ENCODE data around the gene ITGB3. TPM values are rescaled to one million over a fixed set of nuclear protein-coding genes. Genes with fewer than 3 reads are reported as not detected.

ITGB3 gene
- total RNA-seq, 1 donor from 2014 or later = 4.1 TPM

DNA sequence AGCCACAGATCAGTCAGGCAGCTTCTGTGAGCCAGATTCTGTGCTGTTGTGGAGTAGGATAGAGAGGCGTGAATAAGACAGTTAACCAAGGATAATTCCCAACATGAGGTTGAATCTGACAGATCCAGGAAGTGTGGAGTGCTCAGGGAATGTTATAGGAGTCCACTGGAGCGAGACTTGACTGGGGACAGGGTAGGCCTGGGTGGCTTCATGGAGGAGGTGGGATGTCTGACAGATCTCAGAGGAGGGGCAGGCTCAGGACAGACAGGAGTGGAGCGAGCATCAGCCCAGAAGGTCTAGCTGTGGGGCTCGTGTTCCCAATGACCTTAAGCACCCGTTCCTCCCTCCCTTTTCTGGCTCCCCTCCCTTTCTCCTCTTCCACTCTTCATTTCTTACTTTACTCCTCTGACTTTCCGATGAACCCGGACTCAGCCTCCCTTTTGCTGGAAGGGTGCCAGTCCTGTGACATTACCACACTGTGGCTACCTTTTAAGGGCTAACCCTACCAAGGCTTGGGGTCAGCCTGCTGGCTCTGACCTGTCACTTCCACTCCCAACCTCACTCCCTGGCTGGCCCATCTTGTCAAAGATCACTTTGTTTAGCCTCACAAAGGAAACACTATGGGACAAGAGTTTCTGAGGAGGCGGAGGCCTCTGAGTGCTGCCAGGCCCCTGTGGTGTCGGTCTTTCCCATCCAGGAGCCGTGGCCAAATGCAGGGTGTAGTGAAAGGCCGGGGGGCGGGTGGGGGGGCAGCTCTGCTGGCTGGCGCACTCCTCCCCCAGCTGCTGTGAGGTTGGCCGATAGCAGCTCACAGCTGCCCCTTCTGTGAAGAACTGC, 41.6 kb downstream of the ITGB3 start:
- DNase-seq (no peak), ATAC-seq (ENCODE audit: low read depth) (no peak)
- ChIA-PET POLR2A (interaction anchor here (0.5 to 1.4 kb wide), 4 partner anchors 28 to 78 kb away, joined by 3 to 8 read pairs (median 3); partner anchors contain the start of genes EFCAB13 and ITGB3), CTCF (interaction anchor here (0.9 kb wide), 1 partner anchor 16 kb away, joined by 3 read pairs; no protein-coding TSS in a partner anchor)
- H3K9me3 Mint-ChIP-seq = no peaks in the 10 kb centered on the region
- no peak overlapping the region for H3K4me3 Mint-ChIP-seq
- peak overlapping the region; percentile 74 for H3K27ac Mint-ChIP-seq
- H3K36me3 Mint-ChIP-seq (ENCODE audit: low read depth) = no peaks in the 10 kb centered on the region
- H3K27me3 Mint-ChIP-seq = no peaks in the 10 kb centered on the region
- intact Hi-C loops (cut with micrococcal nuclease) = loop anchor here (2.0 kb wide), 2 partner anchors 16 to 20 kb away; no protein-coding TSS in a partner anchor
- TF ChIP-seq, protein P1, sequence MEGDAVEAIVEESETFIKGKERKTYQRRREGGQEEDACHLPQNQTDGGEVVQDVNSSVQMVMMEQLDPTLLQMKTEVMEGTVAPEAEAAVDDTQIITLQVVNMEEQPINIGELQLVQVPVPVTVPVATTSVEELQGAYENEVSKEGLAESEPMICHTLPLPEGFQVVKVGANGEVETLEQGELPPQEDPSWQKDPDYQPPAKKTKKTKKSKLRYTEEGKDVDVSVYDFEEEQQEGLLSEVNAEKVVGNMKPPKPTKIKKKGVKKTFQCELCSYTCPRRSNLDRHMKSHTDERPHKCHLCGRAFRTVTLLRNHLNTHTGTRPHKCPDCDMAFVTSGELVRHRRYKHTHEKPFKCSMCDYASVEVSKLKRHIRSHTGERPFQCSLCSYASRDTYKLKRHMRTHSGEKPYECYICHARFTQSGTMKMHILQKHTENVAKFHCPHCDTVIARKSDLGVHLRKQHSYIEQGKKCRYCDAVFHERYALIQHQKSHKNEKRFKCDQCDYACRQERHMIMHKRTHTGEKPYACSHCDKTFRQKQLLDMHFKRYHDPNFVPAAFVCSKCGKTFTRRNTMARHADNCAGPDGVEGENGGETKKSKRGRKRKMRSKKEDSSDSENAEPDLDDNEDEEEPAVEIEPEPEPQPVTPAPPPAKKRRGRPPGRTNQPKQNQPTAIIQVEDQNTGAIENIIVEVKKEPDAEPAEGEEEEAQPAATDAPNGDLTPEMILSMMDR (IDR thresholded peaks at IDR 0.05) = no peak
- H3K4me1 Mint-ChIP-seq = peaks cover 25% of the 10 kb centered on the region

- Mint-ChIP-seq H3K4me1 (peaks cover 25% of the 10 kb centered on the region), H3K27ac (no peak overlapping the region), H3K9me3 (no peaks in the 10 kb centered on the region), H3K36me3 (ENCODE audit: low read depth) (no peaks in the 10 kb centered on the region), H3K4me3 (no peak overlapping the region), H3K27me3 (no peaks in the 10 kb centered on the region)
- DNase-seq (no peak), ATAC-seq (ENCODE audit: low read depth) (no peak)
- intact Hi-C loops (cut with micrococcal nuclease) = loop anchor here (2.0 kb wide), 2 partner anchors 17 to 19 kb away; no protein-coding TSS in a partner anchor
- ChIA-PET CTCF (interaction anchor here (0.9 kb wide), 1 partner anchor 17 kb away, joined by 3 read pairs; no protein-coding TSS in a partner anchor), POLR2A (interaction anchor here (0.5 to 1.1 kb wide), 3 partner anchors 28 to 78 kb away, joined by 3 to 8 read pairs (median 3); partner anchors contain the start of gene EFCAB13)
- TF ChIP-seq, protein P1 (IDR thresholded peaks at IDR 0.05) = no peak
Observed at GRCh38 chr17:47295874-47296255, 42.2 kb downstream of the ITGB3 start.

GRCh38 chr17:47297661-47298400, 44.2 kb downstream of the ITGB3 start:
- CTCF ChIA-PET = no interaction called here
- TF ChIP-seq, protein P1 (IDR thresholded peaks at IDR 0.05) = no peak
- POLR2A ChIA-PET = interaction anchor here (0.5 kb wide), 1 partner anchor 23 kb away, joined by 3 read pairs; no protein-coding TSS in a partner anchor
- intact Hi-C loops (cut with micrococcal nuclease) = no loop called here
- no peak for ATAC-seq (ENCODE audit: low read depth)
- H3K36me3 Mint-ChIP-seq (ENCODE audit: low read depth) = peaks cover 3% of the 10 kb centered on the region
- H3K9me3 Mint-ChIP-seq = peaks cover 5% of the 10 kb centered on the region
- H3K27me3 Mint-ChIP-seq = no peaks in the 10 kb centered on the region
- H3K4me3 Mint-ChIP-seq = no peak overlapping the region
- H3K27ac Mint-ChIP-seq = no peak overlapping the region
- no peak for DNase-seq
- H3K4me1 Mint-ChIP-seq = peaks cover 29% of the 10 kb centered on the region

DNA sequence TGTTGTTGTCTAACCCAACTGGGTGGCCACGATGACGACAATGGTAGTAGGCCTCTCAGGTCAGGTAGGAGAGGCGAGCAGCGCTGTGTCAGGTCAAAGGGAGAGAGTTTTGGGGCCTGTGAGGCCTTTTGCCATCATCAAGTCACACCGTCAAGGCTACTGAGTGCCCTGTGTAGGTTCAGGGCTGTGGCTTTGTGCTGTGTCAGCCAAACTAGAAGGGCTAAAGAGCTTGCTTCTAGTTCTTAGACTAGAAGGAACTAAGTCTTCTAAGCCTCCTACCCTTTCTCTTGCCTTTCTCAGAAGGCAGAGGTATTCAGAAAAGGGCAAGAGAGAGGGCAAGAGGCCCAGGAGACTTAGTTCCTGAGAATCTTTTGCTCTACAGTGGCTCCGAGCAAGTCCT, 45.1 kb downstream of the ITGB3 start:
- ChIA-PET POLR2A (interaction anchor here (0.5 kb wide), 1 partner anchor 24 kb away, joined by 3 read pairs; no protein-coding TSS in a partner anchor), CTCF (no interaction called here)
- intact Hi-C loops (cut with micrococcal nuclease) = loop anchor here (1.0 kb wide), 1 partner anchor 13 kb away; no protein-coding TSS in a partner anchor
- H3K4me1 Mint-ChIP-seq = peaks cover 21% of the 10 kb centered on the region
- DNase-seq = no peak
- H3K4me3 Mint-ChIP-seq = no peak overlapping the region
- TF ChIP-seq, protein P1 (IDR thresholded peaks at IDR 0.05) = no peak
- H3K27ac Mint-ChIP-seq = no peak overlapping the region
- peaks cover 5% of the 10 kb centered on the region for H3K9me3 Mint-ChIP-seq
- no peak for ATAC-seq (ENCODE audit: low read depth)
- peaks cover 3% of the 10 kb centered on the region for H3K36me3 Mint-ChIP-seq (ENCODE audit: low read depth)
- H3K27me3 Mint-ChIP-seq = no peaks in the 10 kb centered on the region

Measured in activated B cell treated with CpG ODN at 0.5 μM for 24 hours (primary cell).